ENCODE measurements around the gene YBX3. TPM values are rescaled to one million over a fixed set of nuclear protein-coding genes. Genes with fewer than 3 reads are reported as not detected.
"Not testable (repeated sequence)": the region's sequence is repeated elsewhere in the genome, so short reads cannot be mapped to it uniquely, and the experiment has no call there.

YBX3 gene
- total RNA-seq = 454 TPM

DNA sequence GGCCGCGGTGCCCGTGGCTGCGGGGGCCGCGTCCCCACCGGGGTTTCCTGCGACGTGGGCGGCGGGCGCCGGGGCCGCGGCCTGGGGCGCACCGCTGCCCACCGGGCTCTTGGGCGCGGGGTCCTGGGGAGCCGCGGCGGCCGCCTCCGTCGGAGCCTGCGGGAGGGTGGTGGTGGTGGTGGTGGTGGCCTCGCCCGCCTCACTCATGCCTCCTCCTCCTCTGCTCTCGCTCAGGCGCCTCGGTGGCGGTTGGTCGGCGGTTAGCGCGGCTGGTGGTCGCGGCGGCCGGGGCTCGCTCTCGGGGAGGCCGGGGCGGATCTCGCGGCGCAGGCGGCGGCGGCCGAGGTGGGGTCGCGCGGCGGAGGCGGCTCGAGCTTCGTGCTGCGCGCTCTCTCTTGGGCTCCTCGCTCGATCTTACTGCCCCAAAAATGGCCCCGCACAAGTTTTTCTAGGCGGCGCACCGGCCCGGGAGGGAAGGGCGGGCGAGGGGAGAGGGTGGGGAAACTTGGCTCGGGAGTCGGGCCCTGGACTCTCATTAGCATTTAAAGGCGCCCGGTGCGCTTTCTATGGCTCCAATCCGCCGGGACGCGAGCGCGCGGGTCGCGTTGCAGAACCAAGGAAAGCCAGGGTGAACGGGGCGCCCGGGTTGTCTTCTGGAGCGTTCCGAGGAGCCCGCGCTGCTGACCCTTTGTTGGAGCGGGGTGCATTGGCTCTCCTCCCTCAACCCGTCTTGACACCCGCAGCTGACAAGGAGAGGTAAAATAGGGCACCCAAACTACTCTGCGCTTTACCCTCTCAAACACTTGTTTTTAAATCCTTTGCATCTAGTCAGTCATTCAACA is at the start of gene YBX3:
Gene YBX3 (minus strand): TSS at position 419 of the 842 bp plus-strand sequence. CDS start 212 bp downstream, at position 207.
- peak; percentile 95 for DNase-seq

- DNase-seq = peak; percentile 69
Measured at GRCh38 chr12:10771132-10771733, 48.1 kb upstream of the YBX3 start.

GRCh38 chr12:10759657-10760056 is 36.5 kb upstream of the YBX3 start:
- no peak for DNase-seq

GRCh38 chr12:10756194-10756593 is 33.1 kb upstream of the YBX3 start:
- no peak for DNase-seq

GRCh38 chr12:10753059-10753458 is 29.9 kb upstream of the YBX3 start:
- DNase-seq = no peak

GRCh38 chr12:10750385-10750727 is 27.2 kb upstream of the YBX3 start:
- DNase-seq = no peak

GRCh38 chr12:10749700-10750384 is 26.7 kb upstream of the YBX3 start:
- DNase-seq = peak; percentile 96

- DNase-seq = no peak
Measured at GRCh38 chr12:10747730-10748129, 24.6 kb upstream of the YBX3 start.

DNA sequence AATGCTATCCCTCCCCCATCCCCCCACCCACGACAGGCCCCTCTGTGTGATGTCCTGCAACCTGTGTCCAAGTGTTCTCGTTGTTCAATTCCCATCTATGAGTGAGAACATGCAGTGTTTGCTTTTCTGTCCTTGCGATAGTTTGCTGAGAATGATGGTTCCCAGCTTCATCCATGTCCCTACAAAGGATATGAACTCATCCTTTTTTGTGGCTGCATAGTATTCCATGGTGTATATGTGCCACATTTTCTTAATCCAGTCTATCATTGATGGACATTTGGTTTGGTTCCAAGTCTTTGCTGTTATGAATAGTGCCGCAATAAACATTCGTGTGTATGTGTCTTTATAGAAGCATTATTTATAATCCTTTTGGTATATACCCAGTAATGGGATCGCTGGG is 20.3 kb upstream of the YBX3 start:
- not testable (repeated sequence) for DNase-seq

- DNase-seq = no peak
Measured at GRCh38 chr12:10741845-10742244, 18.7 kb upstream of the YBX3 start.

GRCh38 chr12:10740182-10740581 is 17.1 kb upstream of the YBX3 start:
- DNase-seq = no peak

DNA sequence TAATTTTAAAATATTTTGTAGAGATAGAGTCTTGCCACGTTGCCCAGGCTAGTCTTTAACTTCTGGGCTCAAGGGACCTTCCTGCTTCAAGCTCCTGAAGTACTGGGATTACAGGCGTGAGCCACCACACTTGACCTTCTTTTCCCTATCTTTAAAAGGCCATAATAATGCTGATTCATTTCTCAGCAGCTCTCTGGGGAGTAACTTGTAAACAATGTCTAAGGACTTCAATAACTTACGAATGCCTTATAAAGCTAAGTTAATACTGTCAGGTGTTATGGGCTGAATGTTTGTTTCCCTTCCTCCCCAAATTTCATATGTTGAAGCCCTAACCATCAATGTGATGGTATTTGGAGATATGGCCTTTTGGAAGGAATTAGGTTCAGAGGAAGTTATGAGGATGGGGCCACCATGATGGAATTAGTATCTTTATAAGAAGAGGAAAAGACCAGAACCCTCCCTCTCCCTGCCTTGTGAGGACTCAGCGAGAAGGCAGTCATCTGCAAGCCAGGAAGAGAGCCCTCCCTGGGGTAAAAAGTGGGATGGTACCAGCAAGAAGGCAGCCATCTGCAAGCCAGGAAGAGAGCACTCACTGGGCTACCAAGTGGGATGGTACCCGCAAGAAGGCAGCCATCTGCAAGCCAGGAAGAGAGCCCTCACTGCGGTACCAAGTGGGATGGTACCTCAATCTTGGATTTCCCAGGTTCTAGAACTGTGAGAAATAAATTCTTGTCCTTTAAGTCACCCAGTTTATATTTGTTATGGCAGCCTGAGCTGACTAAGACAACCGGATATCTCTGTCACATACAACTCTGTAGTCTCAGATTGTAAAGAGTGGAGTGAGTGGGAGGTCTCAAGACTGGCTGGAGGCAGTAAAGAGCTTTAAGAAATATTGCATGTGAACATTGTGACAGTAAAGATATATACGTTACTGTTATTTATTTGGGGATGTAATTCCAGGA is 16.3 kb upstream of the YBX3 start:
- DNase-seq = no peak

GRCh38 chr12:10737249-10737648 is 14.1 kb upstream of the YBX3 start:
- DNase-seq = no peak

- no peak for DNase-seq
Measured at GRCh38 chr12:10736463-10736862, 13.3 kb upstream of the YBX3 start.

DNA sequence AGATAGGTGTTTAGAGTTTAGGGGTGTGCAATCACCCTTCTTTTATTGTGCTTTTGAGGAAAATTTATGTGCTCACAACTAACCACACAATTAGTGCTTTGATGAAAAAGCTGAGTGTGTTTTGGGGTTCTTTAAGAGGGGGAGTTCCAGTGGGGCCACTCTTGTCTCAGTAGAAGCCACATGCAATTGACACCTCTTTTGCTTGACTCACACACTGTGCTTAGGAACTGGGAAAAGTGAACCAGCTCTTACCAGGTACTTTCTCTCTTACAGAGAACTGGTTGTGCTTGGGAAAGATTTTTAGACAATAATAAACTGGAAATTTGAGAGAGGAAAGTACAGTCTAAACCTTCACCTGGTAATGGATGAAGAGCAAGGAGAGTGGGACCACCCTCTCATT is 12.3 kb upstream of the YBX3 start:
- DNase-seq = no peak

- no peak for DNase-seq
Measured at GRCh38 chr12:10732549-10732948, 9.4 kb upstream of the YBX3 start.

- DNase-seq = no peak
Measured at GRCh38 chr12:10732066-10732465, 8.9 kb upstream of the YBX3 start.

DNA sequence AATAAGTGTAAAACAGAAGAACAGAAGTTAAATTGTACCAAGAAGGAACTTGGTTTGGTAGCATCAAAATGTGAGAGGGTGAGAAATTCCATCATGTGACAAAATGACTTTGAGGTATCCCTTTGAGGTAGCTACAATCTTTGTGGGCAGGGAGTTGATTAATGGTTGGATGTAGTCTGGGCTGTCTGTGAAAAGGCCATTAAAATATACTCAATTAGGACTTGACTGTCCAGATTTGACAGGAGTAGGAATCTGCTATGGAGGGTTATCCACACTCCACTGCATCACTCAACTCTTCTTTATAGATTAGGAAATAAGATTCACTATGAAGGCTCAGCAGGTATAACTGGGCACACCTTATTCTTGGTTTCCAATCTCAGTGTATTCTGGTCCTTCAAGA is 7.4 kb upstream of the YBX3 start:
- no peak for DNase-seq

GRCh38 chr12:10728091-10728490 is 5.0 kb upstream of the YBX3 start:
- no peak for DNase-seq

DNA sequence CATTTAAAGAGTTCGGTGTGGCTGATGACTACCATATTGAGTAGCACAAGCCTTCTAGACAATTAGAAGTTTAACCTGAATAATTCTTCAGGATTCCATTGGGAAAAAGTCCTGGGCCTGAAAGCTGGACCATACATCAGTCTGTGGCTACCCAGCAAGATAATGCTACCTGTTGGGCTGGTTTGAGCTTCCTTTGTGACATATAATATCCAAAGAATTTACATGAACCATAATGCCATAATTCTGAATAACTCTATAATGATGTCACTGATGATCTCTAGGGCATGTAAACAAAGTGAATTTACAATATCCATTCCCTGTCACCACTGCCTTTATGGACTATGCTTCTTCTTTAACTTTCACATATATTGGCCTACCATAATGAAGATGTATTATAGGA is 3.8 kb upstream of the YBX3 start:
- no peak for DNase-seq

GRCh38 chr12:10725003-10725402 is 1.9 kb upstream of the YBX3 start:
- no peak for DNase-seq

- DNase-seq = no peak
Measured at GRCh38 chr12:10722502-10722904, 620 bp downstream of the YBX3 start.
